HEK293 (cell line): ENCODE measurements around the gene STK32C.

Experiments used
- ZNF280C ChIP-seq: fragments of 450-650 bp; formaldehyde crosslinking; IDR thresholded peaks from 2 replicates; pipeline ENCODE4 v1.5.1; 2016; ENCODE audit warnings: missing biosample characterization, missing genetic modification characterization
- ZNF366 ChIP-seq: fragments of 450-650 bp; formaldehyde crosslinking; conservative IDR thresholded peaks from 2 replicates; pipeline ENCODE4 v1.5.1; 2016; ENCODE audit warnings: missing biosample characterization, missing genetic modification characterization
- ZNF555 ChIP-seq: fragments of 450-650 bp; formaldehyde crosslinking; conservative IDR thresholded peaks from 2 replicates; pipeline ENCODE4 v1.5.1; 2017; ENCODE audit warnings: missing biosample characterization, mild to moderate bottlenecking, missing genetic modification characterization, inconsistent platforms
- ZNF768 ChIP-seq: fragments of 450-650 bp; formaldehyde crosslinking; IDR thresholded peaks from 2 replicates; pipeline ENCODE4 v1.5.1; 2018; ENCODE audit warnings: missing biosample characterization, mild to moderate bottlenecking, missing genetic modification characterization
- ZNF777 ChIP-seq: fragments of 450-650 bp; formaldehyde crosslinking; IDR thresholded peaks from 2 replicates; pipeline ENCODE4 v1.5.1; 2017; ENCODE audit warnings: missing biosample characterization, missing genetic modification characterization, borderline replicate concordance
- TF ChIP-seq, protein P1 (sequence below): fragments of 450-650 bp; formaldehyde crosslinking; IDR thresholded peaks from 2 replicates; pipeline ENCODE4 v1.5.1; 2016; ENCODE audit warnings: missing biosample characterization, missing genetic modification characterization
- TF ChIP-seq, protein P2 (sequence below): fragments of 450-650 bp; formaldehyde crosslinking; IDR thresholded peaks from 2 replicates; pipeline ENCODE4 v1.5.1; 2016; ENCODE audit warnings: missing biosample characterization, missing genetic modification characterization
- TF ChIP-seq, protein P3 (sequence below): fragments of 450-650 bp; formaldehyde crosslinking; IDR thresholded peaks from 2 replicates; pipeline ENCODE4 v1.5.1; 2016; ENCODE audit warnings: missing biosample characterization, missing genetic modification characterization

- TF ChIP-seq, protein P1, sequence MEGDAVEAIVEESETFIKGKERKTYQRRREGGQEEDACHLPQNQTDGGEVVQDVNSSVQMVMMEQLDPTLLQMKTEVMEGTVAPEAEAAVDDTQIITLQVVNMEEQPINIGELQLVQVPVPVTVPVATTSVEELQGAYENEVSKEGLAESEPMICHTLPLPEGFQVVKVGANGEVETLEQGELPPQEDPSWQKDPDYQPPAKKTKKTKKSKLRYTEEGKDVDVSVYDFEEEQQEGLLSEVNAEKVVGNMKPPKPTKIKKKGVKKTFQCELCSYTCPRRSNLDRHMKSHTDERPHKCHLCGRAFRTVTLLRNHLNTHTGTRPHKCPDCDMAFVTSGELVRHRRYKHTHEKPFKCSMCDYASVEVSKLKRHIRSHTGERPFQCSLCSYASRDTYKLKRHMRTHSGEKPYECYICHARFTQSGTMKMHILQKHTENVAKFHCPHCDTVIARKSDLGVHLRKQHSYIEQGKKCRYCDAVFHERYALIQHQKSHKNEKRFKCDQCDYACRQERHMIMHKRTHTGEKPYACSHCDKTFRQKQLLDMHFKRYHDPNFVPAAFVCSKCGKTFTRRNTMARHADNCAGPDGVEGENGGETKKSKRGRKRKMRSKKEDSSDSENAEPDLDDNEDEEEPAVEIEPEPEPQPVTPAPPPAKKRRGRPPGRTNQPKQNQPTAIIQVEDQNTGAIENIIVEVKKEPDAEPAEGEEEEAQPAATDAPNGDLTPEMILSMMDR (tag by site-specific recombination) = no peak
- no peak for TF ChIP-seq ZNF555 (tag by site-specific recombination)
- TF ChIP-seq ZNF366 = no peak
- TF ChIP-seq, protein P2, sequence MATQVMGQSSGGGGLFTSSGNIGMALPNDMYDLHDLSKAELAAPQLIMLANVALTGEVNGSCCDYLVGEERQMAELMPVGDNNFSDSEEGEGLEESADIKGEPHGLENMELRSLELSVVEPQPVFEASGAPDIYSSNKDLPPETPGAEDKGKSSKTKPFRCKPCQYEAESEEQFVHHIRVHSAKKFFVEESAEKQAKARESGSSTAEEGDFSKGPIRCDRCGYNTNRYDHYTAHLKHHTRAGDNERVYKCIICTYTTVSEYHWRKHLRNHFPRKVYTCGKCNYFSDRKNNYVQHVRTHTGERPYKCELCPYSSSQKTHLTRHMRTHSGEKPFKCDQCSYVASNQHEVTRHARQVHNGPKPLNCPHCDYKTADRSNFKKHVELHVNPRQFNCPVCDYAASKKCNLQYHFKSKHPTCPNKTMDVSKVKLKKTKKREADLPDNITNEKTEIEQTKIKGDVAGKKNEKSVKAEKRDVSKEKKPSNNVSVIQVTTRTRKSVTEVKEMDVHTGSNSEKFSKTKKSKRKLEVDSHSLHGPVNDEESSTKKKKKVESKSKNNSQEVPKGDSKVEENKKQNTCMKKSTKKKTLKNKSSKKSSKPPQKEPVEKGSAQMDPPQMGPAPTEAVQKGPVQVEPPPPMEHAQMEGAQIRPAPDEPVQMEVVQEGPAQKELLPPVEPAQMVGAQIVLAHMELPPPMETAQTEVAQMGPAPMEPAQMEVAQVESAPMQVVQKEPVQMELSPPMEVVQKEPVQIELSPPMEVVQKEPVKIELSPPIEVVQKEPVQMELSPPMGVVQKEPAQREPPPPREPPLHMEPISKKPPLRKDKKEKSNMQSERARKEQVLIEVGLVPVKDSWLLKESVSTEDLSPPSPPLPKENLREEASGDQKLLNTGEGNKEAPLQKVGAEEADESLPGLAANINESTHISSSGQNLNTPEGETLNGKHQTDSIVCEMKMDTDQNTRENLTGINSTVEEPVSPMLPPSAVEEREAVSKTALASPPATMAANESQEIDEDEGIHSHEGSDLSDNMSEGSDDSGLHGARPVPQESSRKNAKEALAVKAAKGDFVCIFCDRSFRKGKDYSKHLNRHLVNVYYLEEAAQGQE (tag by site-specific recombination) = no peak
- no peak for TF ChIP-seq ZNF768 (tag by site-specific recombination)
- no peak for TF ChIP-seq ZNF777 (tag by site-specific recombination)
- TF ChIP-seq ZNF280C = no peak
- TF ChIP-seq, protein P3, sequence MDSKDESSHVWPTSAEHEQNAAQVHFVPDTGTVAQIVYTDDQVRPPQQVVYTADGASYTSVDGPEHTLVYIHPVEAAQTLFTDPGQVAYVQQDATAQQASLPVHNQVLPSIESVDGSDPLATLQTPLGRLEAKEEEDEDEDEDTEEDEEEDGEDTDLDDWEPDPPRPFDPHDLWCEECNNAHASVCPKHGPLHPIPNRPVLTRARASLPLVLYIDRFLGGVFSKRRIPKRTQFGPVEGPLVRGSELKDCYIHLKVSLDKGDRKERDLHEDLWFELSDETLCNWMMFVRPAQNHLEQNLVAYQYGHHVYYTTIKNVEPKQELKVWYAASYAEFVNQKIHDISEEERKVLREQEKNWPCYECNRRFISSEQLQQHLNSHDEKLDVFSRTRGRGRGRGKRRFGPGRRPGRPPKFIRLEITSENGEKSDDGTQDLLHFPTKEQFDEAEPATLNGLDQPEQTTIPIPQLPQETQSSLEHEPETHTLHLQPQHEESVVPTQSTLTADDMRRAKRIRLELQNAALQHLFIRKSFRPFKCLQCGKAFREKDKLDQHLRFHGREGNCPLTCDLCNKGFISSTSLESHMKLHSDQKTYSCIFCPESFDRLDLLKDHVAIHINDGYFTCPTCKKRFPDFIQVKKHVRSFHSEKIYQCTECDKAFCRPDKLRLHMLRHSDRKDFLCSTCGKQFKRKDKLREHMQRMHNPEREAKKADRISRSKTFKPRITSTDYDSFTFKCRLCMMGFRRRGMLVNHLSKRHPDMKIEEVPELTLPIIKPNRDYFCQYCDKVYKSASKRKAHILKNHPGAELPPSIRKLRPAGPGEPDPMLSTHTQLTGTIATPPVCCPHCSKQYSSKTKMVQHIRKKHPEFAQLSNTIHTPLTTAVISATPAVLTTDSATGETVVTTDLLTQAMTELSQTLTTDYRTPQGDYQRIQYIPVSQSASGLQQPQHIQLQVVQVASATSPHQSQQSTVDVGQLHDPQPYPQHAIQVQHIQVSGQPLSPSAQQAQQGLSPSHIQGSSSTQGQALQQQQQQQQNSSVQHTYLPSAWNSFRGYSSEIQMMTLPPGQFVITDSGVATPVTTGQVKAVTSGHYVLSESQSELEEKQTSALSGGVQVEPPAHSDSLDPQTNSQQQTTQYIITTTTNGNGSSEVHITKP (tag by site-specific recombination) = no peak
These were observed 97.7 kb downstream of the STK32C start for GRCh38 chr10:132209978-132210530.
